Body of pancreas (tissue), 4 donors: ENCODE measurements around the gene TNIK.

Experiments used
- POLR2A ChIP-seq, 3 donors: fragments of 450-650 bp; IDR thresholded peaks; one replicate each; pipeline ENCODE4 v1.6.1; 2016; ENCODE audit warnings: antibody characterized with exemption in 3 of 3, mild to moderate bottlenecking in 2 of 3
- TF ChIP-seq, protein P1 (sequence below), 7 experiments: fragments of 450-650 bp in 4 of 7; fragments of 200-600 bp in 3 of 7; sonication (generic) in 3 of 7; IDR thresholded peaks; one replicate each; pipeline ENCODE4 v1.5.1; 2016 to 2019; ENCODE audit warnings: antibody characterized with exemption in 7 of 7

DNA sequence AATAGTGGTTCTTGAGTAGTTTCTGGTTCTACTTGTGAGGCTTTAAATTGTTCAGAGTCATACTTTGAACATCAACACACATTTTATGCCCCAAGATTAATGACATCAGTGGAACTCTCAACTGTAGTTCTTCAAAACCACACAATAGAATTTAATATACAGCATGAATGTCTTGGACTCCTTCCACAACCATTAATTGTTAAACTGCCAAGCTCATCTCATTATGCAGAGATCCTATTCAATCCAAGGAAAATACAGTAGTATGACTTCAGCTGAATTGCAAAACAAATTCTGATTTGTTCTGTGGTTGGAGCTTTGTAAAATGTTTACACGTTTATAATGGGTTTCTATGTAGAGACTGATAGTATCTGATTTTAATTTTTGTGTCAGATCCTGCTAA lies 234.5 kb downstream of the TNIK start:
- TF ChIP-seq, protein P1, sequence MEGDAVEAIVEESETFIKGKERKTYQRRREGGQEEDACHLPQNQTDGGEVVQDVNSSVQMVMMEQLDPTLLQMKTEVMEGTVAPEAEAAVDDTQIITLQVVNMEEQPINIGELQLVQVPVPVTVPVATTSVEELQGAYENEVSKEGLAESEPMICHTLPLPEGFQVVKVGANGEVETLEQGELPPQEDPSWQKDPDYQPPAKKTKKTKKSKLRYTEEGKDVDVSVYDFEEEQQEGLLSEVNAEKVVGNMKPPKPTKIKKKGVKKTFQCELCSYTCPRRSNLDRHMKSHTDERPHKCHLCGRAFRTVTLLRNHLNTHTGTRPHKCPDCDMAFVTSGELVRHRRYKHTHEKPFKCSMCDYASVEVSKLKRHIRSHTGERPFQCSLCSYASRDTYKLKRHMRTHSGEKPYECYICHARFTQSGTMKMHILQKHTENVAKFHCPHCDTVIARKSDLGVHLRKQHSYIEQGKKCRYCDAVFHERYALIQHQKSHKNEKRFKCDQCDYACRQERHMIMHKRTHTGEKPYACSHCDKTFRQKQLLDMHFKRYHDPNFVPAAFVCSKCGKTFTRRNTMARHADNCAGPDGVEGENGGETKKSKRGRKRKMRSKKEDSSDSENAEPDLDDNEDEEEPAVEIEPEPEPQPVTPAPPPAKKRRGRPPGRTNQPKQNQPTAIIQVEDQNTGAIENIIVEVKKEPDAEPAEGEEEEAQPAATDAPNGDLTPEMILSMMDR (IDR thresholded peaks at IDR 0.05) = no peak
- no peak for TF ChIP-seq POLR2A (IDR thresholded peaks at IDR 0.05)
